Sigmoid colon (tissue), 7 donors: ENCODE results near the gene ASAP3. TPM values are rescaled to one million over a fixed set of nuclear protein-coding genes. Genes with fewer than 3 reads are reported as not detected.

ENCODE experiments used
- DNase-seq: peaks from one replicate; pipeline ENCODE4 v3.0.0-alpha.2; 2019
- H3K27ac ChIP-seq, 4 donors: fragments of 200-600 bp; sonication (generic); one replicate each; pipeline ENCODE4 v1.5.1; 2016 to 2019; ENCODE audit warnings: mild to moderate bottlenecking in 1 of 4
- H3K27me3 ChIP-seq, 3 donors: fragments of 200-600 bp; sonication (generic); one replicate each; pipeline ENCODE4 v1.5.1; 2019; ENCODE audit warnings: mild to moderate bottlenecking in 1 of 3
- H3K36me3 ChIP-seq, 4 donors: fragments of 200-600 bp; sonication (generic); one replicate each; pipeline ENCODE4 v1.5.1; 2016 to 2019
- H3K4me1 ChIP-seq, 4 donors: fragments of 200-600 bp; sonication (generic); one replicate each; pipeline ENCODE4 v1.5.1; 2017 to 2019
- H3K4me3 ChIP-seq, 4 donors: fragments of 200-600 bp; sonication (generic); one replicate each; pipeline ENCODE4 v1.5.1; 2017 to 2019; ENCODE audit warnings: mild to moderate bottlenecking in 2 of 4, moderate library complexity in 1 of 4
- H3K9me3 ChIP-seq, 4 donors: fragments of 200-600 bp in 3 of 4; sonication (generic) in 3 of 4; one replicate each; pipeline versions ENCODE4 v1.5.1 to v1.6.1; 2013 to 2019
- CTCF ChIP-seq, 4 experiments: fragments of 450-650 bp in 3 of 4; fragments of 200-600 bp in 1 of 4; IDR thresholded peaks; one replicate each; pipeline ENCODE4 v1.5.1; 2016 to 2019; ENCODE audit warnings: antibody characterized with exemption in 4 of 4, mild to moderate bottlenecking in 3 of 4, moderate library complexity in 2 of 4
- EP300 ChIP-seq, 4 donors: sonication (generic); formaldehyde crosslinking; IDR thresholded peaks; one replicate each; pipeline ENCODE4 v1.6.1; 2017; ENCODE audit warnings: antibody characterized with exemption in 4 of 4
- POLR2A ChIP-seq, 2 donors: fragments of 450-650 bp; IDR thresholded peaks; one replicate each; pipeline ENCODE4 v1.6.1; 2016; ENCODE audit warnings: antibody characterized with exemption in 2 of 2, mild to moderate bottlenecking in 2 of 2, moderate library complexity in 2 of 2
- POLR2AphosphoS5 ChIP-seq, 4 donors: sonication (generic); formaldehyde crosslinking; IDR thresholded peaks; one replicate each; pipeline ENCODE4 v1.6.1; 2017; ENCODE audit warnings: antibody characterized with exemption in 4 of 4
- WGBS, 2 donors: extraction: QIAGEN DNeasy Blood & Tissue Kit; methylation state at CpG; one replicate each; pipeline ENCODE4 v1.1.7; 2013; 5-methylcytosine and 5-hydroxymethylcytosine counted together
- intact Hi-C: fragments of 100-400 bp; cut with DNase I; formaldehyde crosslinking; loops from one replicate; pipeline ENCODE4 v1.15.1; 2023
- polyA plus RNA-seq, 3 donors: library from polyadenylated mRNA; stranded (reverse); fragments of 200-250 nt; gene quantifications; one replicate each; pipeline ENCODE4 v1.2.3, GENCODE V29; 2013
- total RNA-seq, 4 donors: library from RNA; depleted of rRNA; stranded (reverse); fragments of >200 nt; gene quantifications; one replicate each; pipeline ENCODE4 v1.1.0, GENCODE V29; 2016
- donor health status: healthy with polysubstance abuse.
- donor health status: Bipolar disorder and iron deficiency.
- donor health status: healthy.

The ASAP3 gene
- total and polyA plus RNA-seq, 7 donors = 20.6 to 51.0 (median 22.5) TPM

DNA sequence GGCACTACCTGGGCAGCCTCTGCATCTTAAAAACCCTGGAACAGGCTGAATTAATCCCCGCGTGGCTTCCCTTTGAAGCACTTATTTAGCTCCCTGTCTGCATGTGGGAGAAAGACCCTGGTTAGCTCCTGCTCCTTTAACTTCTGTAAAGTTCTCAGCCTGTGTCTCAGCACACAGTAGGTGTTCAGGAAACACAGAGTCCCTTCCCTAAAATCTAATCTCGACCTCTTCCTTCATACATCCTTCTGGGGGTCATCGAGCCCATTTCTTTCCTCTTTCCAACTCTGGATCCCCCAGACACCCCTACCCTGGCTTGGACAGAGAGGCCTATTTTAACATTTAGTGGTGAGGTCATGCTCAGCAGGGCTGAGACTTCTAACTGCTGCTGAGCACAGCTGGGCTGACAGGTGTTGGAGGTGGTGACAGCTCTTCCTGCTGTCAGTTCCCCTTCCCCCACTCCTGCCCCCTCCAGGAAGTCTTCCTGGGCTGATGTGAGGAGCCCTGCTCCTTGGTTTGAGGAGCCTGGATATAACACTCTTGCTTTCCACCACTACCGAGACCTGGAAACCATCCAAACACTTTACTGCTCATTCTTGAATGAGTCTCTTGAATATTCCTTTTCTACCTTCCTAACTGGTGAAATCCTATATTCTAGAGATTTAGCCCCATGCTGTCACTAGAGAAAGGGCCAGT lies 41.7 kb upstream of the ASAP3 start:
- intact Hi-C loops = no loop called here
- Histone ChIP-seq H3K27me3 (peaks cover 7 to 40% (median 17%) of the 10 kb centered on the region in 3 donors), H3K4me1 (peaks cover 0 to 13% (median 9%) of the 10 kb centered on the region in 4 donors), H3K9me3 (no peaks in the 10 kb centered on the region), H3K36me3 (no peaks in the 10 kb centered on the region), H3K27ac (peak overlapping the region in 1 of 4 donors; percentile 17), H3K4me3 (no peak overlapping the region)
- DNase-seq = no peak
- TF ChIP-seq CTCF (IDR thresholded peaks at IDR 0.05) (no peak), POLR2AphosphoS5 (IDR thresholded peaks at IDR 0.05) (no peak), EP300 (IDR thresholded peaks at IDR 0.05) (no peak), POLR2A (IDR thresholded peaks at IDR 0.05) (no peak)
- WGBS, 2 donors = 22 to 47% methylated on average over 5 of the region's 5 CpGs

DNA sequence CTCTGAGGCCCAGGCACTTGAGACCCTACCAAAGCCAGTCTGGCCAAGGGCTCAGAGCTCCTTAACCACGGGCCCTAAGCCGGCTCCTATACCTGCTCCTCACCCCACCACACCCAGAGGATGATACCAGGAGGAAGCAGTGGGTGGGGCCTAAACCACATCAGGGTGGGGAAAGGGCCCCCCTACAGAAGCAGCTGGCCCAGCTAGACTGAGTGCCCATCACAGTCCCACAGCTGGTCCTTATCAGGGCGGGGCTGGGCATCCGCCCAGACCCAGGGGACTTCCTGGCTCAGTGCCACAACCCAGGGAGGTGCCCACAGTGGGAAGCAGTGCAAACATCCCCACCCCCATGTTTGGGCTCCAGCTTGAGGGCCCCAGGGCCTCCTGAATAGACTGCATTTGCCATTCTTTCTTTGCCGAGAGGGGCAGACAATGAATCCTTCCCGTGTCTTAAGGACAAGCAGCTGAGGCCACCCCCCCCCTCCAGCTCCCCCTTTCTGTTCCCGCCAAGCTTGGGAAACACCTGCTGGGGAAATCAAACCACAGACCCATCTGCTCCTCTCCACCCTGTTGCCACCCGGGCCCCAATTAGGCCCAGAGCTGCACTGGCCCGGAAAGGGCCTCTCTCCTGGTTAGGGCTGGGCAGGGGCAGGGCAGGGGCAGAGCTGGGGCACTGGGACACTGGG lies 40.9 kb upstream of the ASAP3 start:
- Histone ChIP-seq H3K36me3 (no peaks in the 10 kb centered on the region), H3K9me3 (no peaks in the 10 kb centered on the region), H3K4me3 (no peak overlapping the region), H3K4me1 (peaks cover 0 to 7% (median 2%) of the 10 kb centered on the region in 4 donors), H3K27ac (no peak overlapping the region), H3K27me3 (peaks cover 7 to 38% (median 8%) of the 10 kb centered on the region in 3 donors)
- intact Hi-C loops = no loop called here
- no peak for DNase-seq
- no peak for TF ChIP-seq EP300 (IDR thresholded peaks at IDR 0.05)
- no peak for TF ChIP-seq POLR2AphosphoS5 (IDR thresholded peaks at IDR 0.05)
- TF ChIP-seq CTCF (IDR thresholded peaks at IDR 0.05) = no peak
- no peak for TF ChIP-seq POLR2A (IDR thresholded peaks at IDR 0.05)
- WGBS, 2 donors = 7 to 16% methylated on average over 9 of the region's 9 CpGs

DNA sequence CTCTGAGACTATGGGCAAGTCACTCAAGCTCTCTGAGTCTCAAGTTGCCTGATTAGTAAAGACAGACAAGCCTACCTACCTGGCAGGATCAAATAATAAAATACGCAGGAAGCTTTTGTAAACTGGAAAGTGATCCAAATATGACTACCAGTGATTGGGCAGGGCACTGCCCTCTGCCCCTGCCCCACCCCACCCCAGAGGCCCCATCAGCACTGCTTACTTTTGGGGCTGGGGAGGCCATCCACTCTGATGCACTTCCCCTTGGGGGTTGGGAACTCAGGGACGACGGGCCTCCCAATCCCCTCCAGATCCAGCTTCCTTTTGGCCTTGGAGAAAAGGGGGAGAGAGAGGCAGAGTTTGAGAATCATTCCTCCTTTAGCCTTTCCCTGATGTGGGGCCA lies 40.2 kb upstream of the ASAP3 start:
- 12 to 53% methylated on average over 3 of the region's 3 CpGs for WGBS, 2 donors

GRCh38 chr1:23522244-23522982 lies 38.4 kb upstream of the ASAP3 start:
- WGBS, 2 donors = 82 to 86% methylated on average over 7 of the region's 7 CpGs
- intact Hi-C loops = no loop called here
- no peak overlapping the region for H3K4me3 ChIP-seq
- no peak overlapping the region for H3K27ac ChIP-seq
- H3K4me1 ChIP-seq = no peaks in the 10 kb centered on the region
- TF ChIP-seq EP300 (IDR thresholded peaks at IDR 0.05) (no peak), POLR2AphosphoS5 (IDR thresholded peaks at IDR 0.05) (no peak), POLR2A (IDR thresholded peaks at IDR 0.05) (no peak), CTCF (IDR thresholded peaks at IDR 0.05) (no peak)
- no peaks in the 10 kb centered on the region for H3K36me3 ChIP-seq
- no peaks in the 10 kb centered on the region for H3K9me3 ChIP-seq
- DNase-seq = no peak
- H3K27me3 ChIP-seq = peaks cover 0 to 17% (median 0%) of the 10 kb centered on the region in 3 donors

More for the DNA sequence above, 40.2 kb upstream of the ASAP3 start:
- Histone ChIP-seq H3K36me3 (no peaks in the 10 kb centered on the region), H3K27me3 (peaks cover 1 to 31% (median 7%) of the 10 kb centered on the region in 3 donors), H3K4me1 (peaks cover 0 to 7% (median 2%) of the 10 kb centered on the region in 4 donors), H3K4me3 (no peak overlapping the region), H3K27ac (no peak overlapping the region), H3K9me3 (no peaks in the 10 kb centered on the region)
- intact Hi-C loops = no loop called here
- TF ChIP-seq POLR2AphosphoS5 (IDR thresholded peaks at IDR 0.05) (no peak), EP300 (IDR thresholded peaks at IDR 0.05) (no peak), CTCF (IDR thresholded peaks at IDR 0.05) (no peak), POLR2A (IDR thresholded peaks at IDR 0.05) (no peak)
- no peak for DNase-seq
